Measurements from ENCODE around the gene CPNE7. TPM values are rescaled to one million over a fixed set of nuclear protein-coding genes. Genes with fewer than 3 reads are reported as not detected.

Gene CPNE7
- total and polyA plus RNA-seq, 2 of the 8 experiments (the other 6 are each of a cell fraction or from before 2014, with no cell fraction given), result 10.0 to 23.7 TPM

DNA sequence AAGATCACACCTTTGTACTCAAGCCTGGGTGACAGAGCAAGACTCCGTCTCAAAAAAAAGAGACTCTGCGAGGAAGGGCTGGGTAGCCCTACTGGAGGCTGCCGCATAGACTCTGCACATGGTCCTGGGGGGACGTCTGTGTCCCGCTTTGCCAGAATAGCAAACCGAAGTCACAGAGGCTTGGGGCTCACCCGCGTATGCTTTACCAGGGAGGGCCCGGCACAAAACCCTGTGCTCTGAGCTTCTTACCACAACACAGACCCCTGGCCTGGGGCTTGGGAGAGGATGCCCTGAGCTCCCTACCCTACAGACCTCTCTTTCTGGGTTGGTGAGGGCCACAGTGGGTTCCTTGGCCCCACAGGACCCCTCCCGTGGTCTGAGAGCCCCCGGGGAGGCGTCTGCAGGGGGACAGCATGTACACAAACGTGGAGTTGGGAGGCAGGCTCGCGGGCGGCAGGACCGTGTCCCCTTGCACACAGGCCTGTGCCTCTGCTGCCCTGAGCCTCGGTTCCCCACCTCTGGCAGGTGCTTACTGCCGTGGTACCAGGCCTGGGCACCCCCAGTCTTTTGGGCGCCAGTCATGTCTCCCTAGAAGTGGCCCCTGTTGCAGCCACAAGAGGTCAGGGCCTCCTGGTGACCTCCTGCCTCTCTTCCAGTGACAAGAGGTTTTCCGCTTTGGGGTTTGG is 13.8 kb downstream of the CPNE7 start:
- no peak for FAIRE-seq
- H3K9me3 ChIP-seq (ENCODE audit: insufficient read depth in 2 of 2, low read depth in 1 of 2, low read length in 1 of 2), result peaks cover 5 to 19% of the 10 kb centered on the region in 2 experiments; a peak in 3 of 4 replicates
- TF ChIP-seq, protein P1, sequence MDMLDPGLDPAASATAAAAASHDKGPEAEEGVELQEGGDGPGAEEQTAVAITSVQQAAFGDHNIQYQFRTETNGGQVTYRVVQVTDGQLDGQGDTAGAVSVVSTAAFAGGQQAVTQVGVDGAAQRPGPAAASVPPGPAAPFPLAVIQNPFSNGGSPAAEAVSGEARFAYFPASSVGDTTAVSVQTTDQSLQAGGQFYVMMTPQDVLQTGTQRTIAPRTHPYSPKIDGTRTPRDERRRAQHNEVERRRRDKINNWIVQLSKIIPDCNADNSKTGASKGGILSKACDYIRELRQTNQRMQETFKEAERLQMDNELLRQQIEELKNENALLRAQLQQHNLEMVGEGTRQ (IDR thresholded peaks at IDR 0.05; ENCODE audit: low read length), result no peak
- TF ChIP-seq ASH2L (IDR thresholded peaks at IDR 0.05; ENCODE audit: low read length) (no peak), SP2 (IDR thresholded peaks at IDR 0.05; ENCODE audit: low read length) (no peak), BRCA1 (IDR thresholded peaks at IDR 0.05; ENCODE audit: low read depth, low read length) (no peak), BACH1 (IDR thresholded peaks at IDR 0.05; ENCODE audit: low read length) (no peak), CTBP2 (IDR thresholded peaks at IDR 0.05; ENCODE audit: borderline replicate concordance, insufficient read depth, insufficient read length, low read length) (no peak), JUN (IDR thresholded peaks at IDR 0.05; ENCODE audit: low read depth, low read length) (no peak), PHF8 (conservative IDR thresholded peaks at IDR 0.05; ENCODE audit: low read depth, low read length) (no peak)
- TF ChIP-seq, protein P2, sequence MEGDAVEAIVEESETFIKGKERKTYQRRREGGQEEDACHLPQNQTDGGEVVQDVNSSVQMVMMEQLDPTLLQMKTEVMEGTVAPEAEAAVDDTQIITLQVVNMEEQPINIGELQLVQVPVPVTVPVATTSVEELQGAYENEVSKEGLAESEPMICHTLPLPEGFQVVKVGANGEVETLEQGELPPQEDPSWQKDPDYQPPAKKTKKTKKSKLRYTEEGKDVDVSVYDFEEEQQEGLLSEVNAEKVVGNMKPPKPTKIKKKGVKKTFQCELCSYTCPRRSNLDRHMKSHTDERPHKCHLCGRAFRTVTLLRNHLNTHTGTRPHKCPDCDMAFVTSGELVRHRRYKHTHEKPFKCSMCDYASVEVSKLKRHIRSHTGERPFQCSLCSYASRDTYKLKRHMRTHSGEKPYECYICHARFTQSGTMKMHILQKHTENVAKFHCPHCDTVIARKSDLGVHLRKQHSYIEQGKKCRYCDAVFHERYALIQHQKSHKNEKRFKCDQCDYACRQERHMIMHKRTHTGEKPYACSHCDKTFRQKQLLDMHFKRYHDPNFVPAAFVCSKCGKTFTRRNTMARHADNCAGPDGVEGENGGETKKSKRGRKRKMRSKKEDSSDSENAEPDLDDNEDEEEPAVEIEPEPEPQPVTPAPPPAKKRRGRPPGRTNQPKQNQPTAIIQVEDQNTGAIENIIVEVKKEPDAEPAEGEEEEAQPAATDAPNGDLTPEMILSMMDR (IDR thresholded peaks at IDR 0.05; ENCODE audit: control extremely low read depth in 1 of 3, insufficient read depth in 1 of 3, low read depth in 1 of 3, low read length in 3 of 3), result no peak

More for the DNA sequence above, 13.8 kb downstream of the CPNE7 start:
- Histone ChIP-seq H2BK5ac (ENCODE audit: low read depth, low read length) (no peak overlapping the region), H3K14ac (ENCODE audit: insufficient read length) (no peak overlapping the region), H3K9ac (replicated peaks in 1 of 4; ENCODE audit: extremely low read depth in 1 of 4, low read depth in 3 of 4, low read length in 3 of 4) (no peak overlapping the region), H4K8ac (ENCODE audit: extremely low read depth, insufficient read depth, low read length) (no peak overlapping the region), H3K4me2 (ENCODE audit: insufficient read depth in 1 of 2, low read depth in 2 of 2, low read length in 2 of 2) (no peak overlapping the region), H3K79me2 (ENCODE audit: control insufficient read depth in 1 of 2, insufficient read depth in 2 of 2, low read length in 2 of 2) (no peaks in the 10 kb centered on the region), H4K91ac (replicated peaks; ENCODE audit: insufficient read length, low read length) (no peak overlapping the region), H3K4me3 (ENCODE audit: extremely low read depth in 1 of 4, insufficient read depth in 2 of 4, low read depth in 3 of 4, low read length in 4 of 4) (no peak overlapping the region), H3K79me1 (ENCODE audit: low read depth, low read length) (no peaks in the 10 kb centered on the region), H4K20me1 (replicated peaks in 1 of 2; ENCODE audit: control insufficient read depth in 1 of 2, insufficient read depth in 2 of 2, low read length in 2 of 2) (no peaks in the 10 kb centered on the region), H2BK20ac (ENCODE audit: low read length) (no peak overlapping the region), H2BK12ac (ENCODE audit: low read depth, low read length) (no peak overlapping the region), H3K4me1 (replicated peaks in 1 of 4; ENCODE audit: control insufficient read depth in 3 of 4, insufficient read depth in 4 of 4, low read length in 3 of 4) (no peaks in the 10 kb centered on the region), H3K27ac (ENCODE audit: low read depth, low read length) (no peak overlapping the region), H3K23me2 (ENCODE audit: low read depth, low read length) (no peaks in the 10 kb centered on the region), H3K4ac (replicated peaks; ENCODE audit: insufficient read length, low read depth, low read length) (no peak overlapping the region), H3K18ac (ENCODE audit: extremely low read depth, low read length) (no peak overlapping the region), H2AK5ac (ENCODE audit: low read depth, low read length) (no peak overlapping the region), H3K23ac (ENCODE audit: insufficient read length) (no peak overlapping the region), H2BK15ac (ENCODE audit: low read length) (no peak overlapping the region), H2BK120ac (replicated peaks; ENCODE audit: low read depth, low read length) (no peak overlapping the region), H2AFZ (ENCODE audit: low read length) (no peak overlapping the region), H3K36me3 (ENCODE audit: control insufficient read depth in 2 of 4, insufficient read depth in 4 of 4, low read length in 3 of 4) (peaks cover 0 to 17% (median 5%) of the 10 kb centered on the region in 4 experiments; a peak in 4 of 8 replicates), H4K5ac (ENCODE audit: insufficient read length, low read depth, low read length) (no peak overlapping the region), H3K56ac (replicated peaks; ENCODE audit: insufficient read length, low read depth, low read length) (no peak overlapping the region), H3K27me3 (replicated peaks in 1 of 4; ENCODE audit: control insufficient read depth in 3 of 4, extremely low read depth in 1 of 4, insufficient read depth in 3 of 4, low read length in 3 of 4) (no peaks in the 10 kb centered on the region)
- 94% methylated on average over 20 of the region's 21 CpGs; no CpG with 5 or more reads in 1 of the 2 experiments for WGBS, 2 experiments (ENCODE audit: extremely low coverage in 1 of 2, insufficient coverage in 1 of 2, insufficient read length in 1 of 2, insufficient replicate concordance in 2 of 2, low coverage in 1 of 2, low lambda C conversion rate in 2 of 2, missing lambda C conversion rate in 1 of 2)
- DNase-seq (ENCODE audit: low read depth in 1 of 2, low spot score in 2 of 2), result no peak
- ChIA-PET POLR2A (ENCODE audit: partially characterized antibody) (interaction anchor here (0.6 to 0.7 kb wide), 2 partner anchors 10 to 25 kb away, joined by 3 read pairs; no protein-coding TSS in a partner anchor), CTCF (ENCODE audit: partially characterized antibody) (interaction anchor here (1.1 to 1.7 kb wide), 4 partner anchors 13 to 607 kb away, joined by 3 to 5 read pairs (median 4); no protein-coding TSS in a partner anchor)

Measured in H1 (cell line).